SH-SY5Y (cell line): ENCODE data around the gene ECT2L.

ENCODE experiments used
- GATA2 ChIP-seq: IDR thresholded peaks from 2 replicates; pipeline ENCODE4 v1.6.1; 2011; ENCODE audit warnings: mild to moderate bottlenecking, low read depth, low read length
- GATA3 ChIP-seq: IDR thresholded peaks from 2 replicates; pipeline ENCODE4 v1.6.1; 2011; ENCODE audit warnings: low read depth, mild to moderate bottlenecking, low read length, moderate library complexity

DNA sequence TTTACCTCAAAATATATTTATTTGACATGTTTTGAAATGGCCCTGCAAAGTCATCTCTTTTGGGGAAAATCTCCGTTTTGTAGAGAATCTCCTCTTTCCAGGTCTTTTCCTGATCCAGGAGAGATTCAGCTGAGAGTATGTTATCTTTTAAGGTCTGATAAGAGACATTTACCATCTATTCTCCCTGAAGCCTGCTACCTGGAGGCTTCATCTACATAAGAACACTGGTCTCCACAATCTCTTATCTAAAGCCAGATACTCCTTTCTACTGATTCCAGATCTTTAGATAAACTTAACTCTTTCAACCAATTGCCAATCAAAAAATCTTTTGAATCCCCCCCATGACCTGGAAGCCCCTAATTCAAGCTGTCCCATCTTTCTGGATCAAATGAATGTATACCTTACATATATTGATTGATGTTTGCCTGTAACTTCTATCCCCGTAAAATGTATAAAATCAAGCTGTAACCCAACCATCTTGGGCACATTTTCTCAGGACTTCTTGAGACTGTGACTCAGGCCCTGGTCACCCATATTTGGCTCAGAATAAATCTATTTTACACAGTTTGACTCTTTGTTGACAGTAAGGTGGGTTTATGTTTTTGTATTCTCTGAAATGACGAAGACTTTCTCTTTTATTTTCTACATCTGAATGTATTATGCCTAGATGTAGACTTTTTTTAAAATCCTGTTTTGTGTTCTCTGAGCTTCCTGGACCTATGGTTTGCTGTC is 95.5 kb downstream of the ECT2L start:
- TF ChIP-seq GATA3 = no peak
- no peak for TF ChIP-seq GATA2
